ENCODE data around the gene FAM43A.

The FAM43A gene

GRCh38 chr3:194676471-194676870 is 9.2 kb upstream of the FAM43A start:
- DNase-seq, result no peak

- no peak for DNase-seq
These were observed 4.6 kb upstream of the FAM43A start for GRCh38 chr3:194680888-194681615.

- DNase-seq, result no peak
These were observed 3.4 kb upstream of the FAM43A start for GRCh38 chr3:194682189-194682693.

- peak; percentile 88 for DNase-seq
These were observed 2.9 kb upstream of the FAM43A start for GRCh38 chr3:194682694-194683310.

GRCh38 chr3:194683380-194683779 is 2.3 kb upstream of the FAM43A start:
- DNase-seq, result no peak

GRCh38 chr3:194685065-194685717 is 492 bp upstream of the FAM43A start:
- DNase-seq, result no peak

- no peak for DNase-seq
These were observed 732 bp downstream of the FAM43A start for GRCh38 chr3:194686414-194686815.

- no peak for DNase-seq
These were observed 1.3 kb downstream of the FAM43A start for GRCh38 chr3:194686816-194687637.

GRCh38 chr3:194687638-194688199 is 2.0 kb downstream of the FAM43A start:
- no peak for DNase-seq

GRCh38 chr3:194688200-194688740 is 2.6 kb downstream of the FAM43A start:
- no peak for DNase-seq

GRCh38 chr3:194688946-194689345 is 3.3 kb downstream of the FAM43A start:
- DNase-seq, result no peak

GRCh38 chr3:194689493-194689944 is 3.8 kb downstream of the FAM43A start:
- DNase-seq, result no peak

GRCh38 chr3:194690501-194691372 is 5.1 kb downstream of the FAM43A start:
- DNase-seq, result peak; percentile 21

GRCh38 chr3:194691481-194692283 is 6.0 kb downstream of the FAM43A start:
- DNase-seq, result no peak

- no peak for DNase-seq
These were observed 11.0 kb downstream of the FAM43A start for GRCh38 chr3:194696702-194697101.

- DNase-seq, result no peak
These were observed 16.9 kb downstream of the FAM43A start for GRCh38 chr3:194702545-194702944.

- DNase-seq, result no peak
These were observed 19.5 kb downstream of the FAM43A start for GRCh38 chr3:194705227-194705626.

GRCh38 chr3:194705761-194706160 is 20.1 kb downstream of the FAM43A start:
- no peak for DNase-seq

- no peak for DNase-seq
These were observed 21.5 kb downstream of the FAM43A start for GRCh38 chr3:194707147-194707540.

- no peak for DNase-seq
These were observed 25.6 kb downstream of the FAM43A start for GRCh38 chr3:194711286-194711685.

Data from DMS153 (cell line).